HL-60 (cell line): Measurements from ENCODE around the gene FNDC5.
A peak's percentile ranks its signal among the peaks of the same experiment; 100 is the strongest.

Experiments used
- DNase-seq, 2 experiments: peaks; one replicate each; pipeline ENCODE4 v3.0.0-alpha.2; 2010 to 2020; ENCODE audit warnings: low read depth in 1 of 2, low spot score in 1 of 2
- H3K27ac ChIP-seq: fragments of 250-450 bp; sonication (Bioruptor Pico); replicated peaks from 2 replicates; pipeline ENCODE4 v1.5.1; 2020; ENCODE audit warnings: mild to moderate bottlenecking, moderate library complexity
- H3K27me3 ChIP-seq: fragments of 250-450 bp; sonication (Bioruptor Pico); 2 replicates; pipeline ENCODE4 v1.5.1; 2021; ENCODE audit warnings: mild to moderate bottlenecking, moderate library complexity; ENCODE audit not compliant: insufficient read depth, poor library complexity, severe bottlenecking
- H3K4me3 ChIP-seq: replicated peaks from 2 replicates; pipeline ENCODE4 v1.5.1; 2011; ENCODE audit warnings: mild to moderate bottlenecking, control low read depth, low read length; ENCODE audit not compliant: insufficient read depth
- CTCF ChIP-seq: IDR thresholded peaks from one replicate; pipeline ENCODE4 v1.5.1; 2011; ENCODE audit warnings: low read length, control low read depth, inconsistent platforms; ENCODE audit not compliant: insufficient read depth
- GABPA ChIP-seq: IDR thresholded peaks from 2 replicates; pipeline ENCODE4 v1.6.1; 2012; ENCODE audit warnings: low read depth
- POLR2AphosphoS5 ChIP-seq: IDR thresholded peaks from 2 replicates; pipeline ENCODE4 v1.6.1; 2012; ENCODE audit warnings: low read depth
- REST ChIP-seq: IDR thresholded peaks from 2 replicates; pipeline ENCODE4 v1.6.1; 2012; ENCODE audit warnings: low read depth; ENCODE audit not compliant: insufficient replicate concordance
- SPI1 ChIP-seq: IDR thresholded peaks from 2 replicates; pipeline ENCODE4 v1.6.1; 2012; ENCODE audit warnings: low read depth, mild to moderate bottlenecking, borderline replicate concordance

The FNDC5 gene

GRCh38 chr1:32878183-32878582 lies 7.5 kb upstream of the FNDC5 start:
- no peak for DNase-seq
- TF ChIP-seq GABPA (no peak), REST (no peak), SPI1 (no peak), CTCF (no peak), POLR2AphosphoS5 (no peak)

GRCh38 chr1:32877211-32878110 lies 6.7 kb upstream of the FNDC5 start:
- TF ChIP-seq GABPA: no peak
- no peak for TF ChIP-seq POLR2AphosphoS5
- no peak for TF ChIP-seq CTCF
- TF ChIP-seq REST: no peak
- no peak for TF ChIP-seq SPI1
- DNase-seq: no peak
- no peak overlapping the region for H3K27ac ChIP-seq
- no peak overlapping the region for H3K4me3 ChIP-seq
- peaks cover 15% of the 10 kb centered on the region for H3K27me3 ChIP-seq

More at GRCh38 chr1:32878183-32878582, 7.5 kb upstream of the FNDC5 start:
- peaks cover 9% of the 10 kb centered on the region for H3K27me3 ChIP-seq
- H3K27ac ChIP-seq: no peak overlapping the region
- H3K4me3 ChIP-seq: no peak overlapping the region

GRCh38 chr1:32876341-32877210 lies 5.9 kb upstream of the FNDC5 start:
- Histone ChIP-seq H3K4me3 (no peak overlapping the region), H3K27ac (no peak overlapping the region)
- peak; percentile 85 for TF ChIP-seq CTCF
- no peak for TF ChIP-seq SPI1

More at GRCh38 chr1:32876341-32877210, 5.9 kb upstream of the FNDC5 start:
- peaks cover 22% of the 10 kb centered on the region for H3K27me3 ChIP-seq
- DNase-seq: peak in 1 of 2 experiments; percentile 61
